CD14-positive monocyte (primary cell): ENCODE data around the gene TTC39A. TPM values are rescaled to one million over a fixed set of nuclear protein-coding genes. Genes with fewer than 3 reads are reported as not detected.

ENCODE experiments used
- DNase-seq, 3 donors: peaks; one replicate each; pipeline ENCODE4 v3.0.0-alpha.2; 2011 to 2022
- H2AFZ ChIP-seq: 2 replicates; pipeline ENCODE4 v1.6.0; 2012; ENCODE audit warnings: mild to moderate bottlenecking, low read depth, low read length, inconsistent platforms; ENCODE audit not compliant: insufficient read depth, poor library complexity, severe bottlenecking
- H3K27ac ChIP-seq, 2 donors: 1 replicate in 1 of 2; 2 replicates in 1 of 2; pipeline ENCODE4 v1.5.1; 2012 to 2013; ENCODE audit warnings: low read length in 2 of 2, control low read depth in 1 of 2, inconsistent platforms in 1 of 2, low read depth in 1 of 2, mild to moderate bottlenecking in 1 of 2
- H3K27me3 ChIP-seq, 2 donors: one replicate each; pipeline versions ENCODE4 v1.6.0 to v1.6.1; 2011 to 2013; ENCODE audit warnings: low read length in 2 of 2; ENCODE audit not compliant: control insufficient read depth in 2 of 2, insufficient read depth in 2 of 2
- H3K36me3 ChIP-seq, 2 donors: replicated peaks in 1 of 2; 1 replicate in 1 of 2; 2 replicates in 1 of 2; pipeline versions ENCODE4 v1.5.1 to v1.6.1; 2012 to 2013; ENCODE audit warnings: low read length in 2 of 2, control low read depth in 1 of 2, inconsistent platforms in 1 of 2, mild to moderate bottlenecking in 1 of 2; ENCODE audit not compliant: insufficient read depth in 2 of 2, control insufficient read depth in 1 of 2
- H3K4me1 ChIP-seq, 2 donors: 1 replicate in 1 of 2; 2 replicates in 1 of 2; pipeline versions ENCODE4 v1.5.1 to v1.6.1; 2012 to 2013; ENCODE audit warnings: low read length in 2 of 2, control low read depth in 1 of 2, inconsistent platforms in 1 of 2, mild to moderate bottlenecking in 1 of 2, moderate library complexity in 1 of 2; ENCODE audit not compliant: insufficient read depth in 2 of 2, control insufficient read depth in 1 of 2
- H3K4me2 ChIP-seq: replicated peaks from 2 replicates; pipeline ENCODE3; 2012; ENCODE audit warnings: low read length, moderate library complexity, mild to moderate bottlenecking; ENCODE audit not compliant: poor library complexity, severe bottlenecking; ENCODE audit errors: extremely low read depth
- H3K4me3 ChIP-seq, 3 experiments: fragments of 200-600 bp in 1 of 3; sonication (generic) in 1 of 3; replicated peaks in 1 of 3; 1 replicate in 2 of 3; 2 replicates in 1 of 3; pipeline ENCODE4 v1.5.1; 2011 to 2013; ENCODE audit warnings: low read length in 3 of 3, mild to moderate bottlenecking in 3 of 3, control low read depth in 2 of 3, low read depth in 2 of 3, inconsistent platforms in 1 of 3, moderate library complexity in 1 of 3
- H3K79me2 ChIP-seq: 2 replicates; pipeline ENCODE4 v1.6.0; 2012; ENCODE audit warnings: mild to moderate bottlenecking, control low read depth, inconsistent platforms, low read length, moderate library complexity; ENCODE audit not compliant: insufficient read depth
- H3K9ac ChIP-seq: 2 replicates; pipeline ENCODE4 v1.6.0; 2017; ENCODE audit warnings: low read length, mild to moderate bottlenecking; ENCODE audit not compliant: insufficient read depth, poor library complexity, severe bottlenecking
- H3K9me3 ChIP-seq, 2 donors: replicated peaks in 1 of 2; 1 replicate in 1 of 2; 2 replicates in 1 of 2; pipeline versions ENCODE4 v1.5.1 to v1.6.1; 2012 to 2013; ENCODE audit warnings: low read length in 2 of 2, control low read depth in 1 of 2; ENCODE audit not compliant: control insufficient read depth in 1 of 2, insufficient read depth in 1 of 2
- H4K20me1 ChIP-seq: 2 replicates; pipeline ENCODE4 v1.6.0; 2012; ENCODE audit warnings: mild to moderate bottlenecking, low read length, control low read depth, moderate library complexity; ENCODE audit not compliant: insufficient read depth
- H3K27ac Mint-ChIP-seq, 7 donors: one replicate each; pipeline ENCODE4 v1.8.0; 2020; ENCODE audit warnings: mild to moderate bottlenecking in 7 of 7, mixed read lengths in 7 of 7, moderate library complexity in 6 of 7, inconsistent platforms in 2 of 7
- H3K27me3 Mint-ChIP-seq, 3 donors: one replicate each; pipeline ENCODE4 v1.8.0; 2021 to 2022; ENCODE audit warnings: low read depth in 3 of 3, mild to moderate bottlenecking in 3 of 3, mixed read lengths in 3 of 3, moderate library complexity in 3 of 3, inconsistent platforms in 1 of 3
- H3K36me3 Mint-ChIP-seq, 2 donors: one replicate each; pipeline ENCODE4 v1.8.0; 2020; ENCODE audit warnings: mixed read lengths in 2 of 2, inconsistent platforms in 1 of 2, mild to moderate bottlenecking in 1 of 2
- H3K4me1 Mint-ChIP-seq: one replicate; pipeline ENCODE4 v1.8.0; 2020; ENCODE audit warnings: mild to moderate bottlenecking, mixed read lengths
- H3K4me3 Mint-ChIP-seq, 2 donors: one replicate each; pipeline ENCODE4 v1.8.0; 2020; ENCODE audit warnings: mild to moderate bottlenecking in 2 of 2, mixed read lengths in 2 of 2, moderate library complexity in 1 of 2
- H3K9me3 Mint-ChIP-seq, 7 donors: one replicate each; pipeline ENCODE4 v1.8.0; 2020 to 2022; ENCODE audit warnings: mixed read lengths in 7 of 7, mild to moderate bottlenecking in 6 of 7, moderate library complexity in 6 of 7, inconsistent platforms in 2 of 7
- CTCF ChIP-seq: fragments of 200-600 bp; IDR thresholded peaks from one replicate; pipeline ENCODE4 v1.8.0; 2022; ENCODE audit warnings: antibody characterized with exemption, mild to moderate bottlenecking
- WGBS: methylation state at CpG from one replicate; pipeline ENCODE4 v1.1.5; 2013; ENCODE audit warnings: missing lambda C conversion rate; ENCODE audit not compliant: insufficient coverage; 5-methylcytosine and 5-hydroxymethylcytosine counted together
- intact Hi-C, 2 donors: fragments of 100-400 bp; cut with micrococcal nuclease; formaldehyde crosslinking; loops; one replicate each; pipeline versions ENCODE4 v1.15.0 to v1.15.1; 2023
- polyA plus RNA-seq, 3 donors: library from polyadenylated mRNA; depleted of rRNA in 1 of 3; unstranded in 2 of 3; stranded (reverse) in 1 of 3; fragments of 300-500 nt in 2 of 3; fragments of >200 nt in 1 of 3; fragmentation: Illumina TruSeq in 2 of 3; gene quantifications; 1 replicate in 2 of 3; 2 replicates in 1 of 3; pipeline ENCODE4 v1.2.3, GENCODE V29; 2012 to 2021

The TTC39A gene
- polyA plus RNA-seq, 3 donors: 0.16 TPM; not detected in 2

- Histone ChIP-seq H3K36me3 (no peaks in the 10 kb centered on the region), H4K20me1 (no peaks in the 10 kb centered on the region), H3K9ac (no peak overlapping the region), H2AFZ (no peak overlapping the region), H3K9me3 (no peaks in the 10 kb centered on the region), H3K4me3 (no peak overlapping the region), H3K4me1 (no peaks in the 10 kb centered on the region), H3K27me3 (peaks cover 32 to 42% of the 10 kb centered on the region in 2 donors), H3K27ac (no peak overlapping the region), H3K4me2 (no peak overlapping the region), H3K79me2 (no peaks in the 10 kb centered on the region)
- peak overlapping the region in 1 of 2 donors; percentile 51 for H3K4me3 Mint-ChIP-seq
- H3K36me3 Mint-ChIP-seq: peaks cover 0 to 2% of the 10 kb centered on the region in 2 donors
- H3K27me3 Mint-ChIP-seq: peaks cover 38 to 52% (median 39%) of the 10 kb centered on the region in 3 donors
- intact Hi-C loops: no loop called here
- 86% methylated on average over 2 of the region's 7 CpGs for WGBS
- peaks cover 0 to 4% (median 0%) of the 10 kb centered on the region in 7 donors for H3K9me3 Mint-ChIP-seq
- H3K27ac Mint-ChIP-seq: no peak overlapping the region
- TF ChIP-seq CTCF: no peak
- no peak for DNase-seq
- H3K4me1 Mint-ChIP-seq: no peaks in the 10 kb centered on the region
Measured at GRCh38 chr1:51344276-51344601, 13.9 kb upstream of the TTC39A start.

DNA sequence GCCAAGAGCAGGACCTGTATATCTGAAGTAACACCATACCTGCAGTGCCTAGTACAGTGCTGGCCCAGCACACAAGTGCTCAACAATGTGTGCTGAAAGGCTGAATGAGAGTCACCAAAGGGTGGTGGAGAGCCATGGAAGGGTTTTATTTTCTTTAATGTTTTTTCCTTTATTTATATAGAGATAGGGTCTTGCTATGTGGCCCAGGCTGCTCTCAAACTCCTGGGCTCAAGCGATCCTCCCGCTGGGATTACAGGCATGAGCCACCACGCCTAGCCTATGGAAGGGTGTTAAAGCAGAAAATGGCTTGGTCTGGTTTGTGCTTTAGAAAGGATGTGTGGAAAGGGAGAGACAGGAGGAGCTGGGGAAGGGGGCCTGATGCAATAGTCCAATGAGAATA is 13.3 kb upstream of the TTC39A start:
- no peaks in the 10 kb centered on the region for H3K9me3 ChIP-seq
- intact Hi-C loops: no loop called here
- DNase-seq: no peak
- no peaks in the 10 kb centered on the region for H3K79me2 ChIP-seq
- Mint-ChIP-seq H3K36me3 (peaks cover 0 to 2% of the 10 kb centered on the region in 2 donors), H3K27ac (no peak overlapping the region), H3K27me3 (peaks cover 38 to 52% (median 39%) of the 10 kb centered on the region in 3 donors), H3K4me1 (no peaks in the 10 kb centered on the region), H3K4me3 (peak overlapping the region in 1 of 2 donors; percentile 51), H3K9me3 (peaks cover 0 to 4% (median 0%) of the 10 kb centered on the region in 7 donors)
- H3K27ac ChIP-seq: no peak overlapping the region
- TF ChIP-seq CTCF: no peak
- no peaks in the 10 kb centered on the region for H4K20me1 ChIP-seq
- no peak overlapping the region for H3K4me2 ChIP-seq
- H3K4me3 ChIP-seq: no peak overlapping the region
- H3K36me3 ChIP-seq: no peaks in the 10 kb centered on the region
- no peak overlapping the region for H2AFZ ChIP-seq
- 100% methylated on average over 3 of the region's 3 CpGs for WGBS
- H3K4me1 ChIP-seq: no peaks in the 10 kb centered on the region
- H3K27me3 ChIP-seq: peaks cover 32 to 42% of the 10 kb centered on the region in 2 donors
- H3K9ac ChIP-seq: no peak overlapping the region
